Measurements from ENCODE around the gene NCK2.
"Not testable (repeated sequence)": the region's sequence is repeated elsewhere in the genome, so short reads cannot be mapped to it uniquely, and the experiment has no call there.

The NCK2 gene

DNA sequence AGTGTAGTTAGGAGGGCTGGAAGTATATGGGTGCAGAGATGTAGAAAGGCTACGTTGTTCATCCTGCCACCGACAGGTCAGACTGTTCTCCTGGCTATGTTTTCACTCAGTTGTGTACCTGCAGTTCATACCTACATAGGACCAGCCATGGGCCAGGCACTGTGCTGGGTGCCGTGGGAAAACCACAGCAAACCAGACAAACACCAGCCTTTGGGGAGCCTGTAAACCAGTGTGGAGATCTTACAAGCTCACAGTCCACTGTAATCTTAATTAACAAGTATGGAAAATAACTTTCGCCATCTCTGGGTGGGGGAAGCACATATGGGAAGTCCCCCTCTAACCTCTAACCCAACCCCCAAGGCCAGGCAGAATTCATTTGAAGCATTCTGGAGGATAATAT, 12.7 kb downstream of the NCK2 start:
- Mint-ChIP-seq H3K9me3 (ENCODE audit: low read depth) (no peaks in the 10 kb centered on the region), H3K4me1 (ENCODE audit: low read depth) (peaks cover 96% of the 10 kb centered on the region), H3K27ac (peak overlapping the region; percentile 99), H3K36me3 (peaks cover 16% of the 10 kb centered on the region), H3K27me3 (no peaks in the 10 kb centered on the region), H3K4me3 (peak overlapping the region; percentile 65)

DNA sequence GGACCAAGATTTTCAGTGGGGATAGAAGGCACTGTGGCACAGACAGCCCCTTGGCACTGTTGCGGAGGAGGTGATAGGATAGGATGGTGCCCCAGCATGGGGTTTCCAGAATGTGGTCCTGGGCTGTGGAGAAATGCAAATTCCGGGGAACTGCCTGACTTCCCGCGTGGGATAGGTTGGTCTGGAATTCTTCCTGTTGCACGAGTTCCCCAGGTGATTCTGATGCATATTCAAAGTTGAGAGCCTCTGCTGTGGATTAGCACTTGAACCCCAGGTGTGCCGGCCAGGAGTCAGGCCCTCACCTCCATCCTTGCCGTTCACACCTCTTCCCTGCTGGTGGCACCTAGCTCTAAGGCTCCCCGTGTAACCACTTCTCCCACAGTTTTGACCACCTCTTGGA, 15.5 kb downstream of the NCK2 start:
- H3K27me3 Mint-ChIP-seq = no peaks in the 10 kb centered on the region
- no peaks in the 10 kb centered on the region for H3K9me3 Mint-ChIP-seq (ENCODE audit: low read depth)
- peak overlapping the region; percentile 63 for H3K4me3 Mint-ChIP-seq
- H3K36me3 Mint-ChIP-seq = peaks cover 11% of the 10 kb centered on the region
- peaks cover 95% of the 10 kb centered on the region for H3K4me1 Mint-ChIP-seq (ENCODE audit: low read depth)
- peak overlapping the region; percentile 94 for H3K27ac Mint-ChIP-seq

DNA sequence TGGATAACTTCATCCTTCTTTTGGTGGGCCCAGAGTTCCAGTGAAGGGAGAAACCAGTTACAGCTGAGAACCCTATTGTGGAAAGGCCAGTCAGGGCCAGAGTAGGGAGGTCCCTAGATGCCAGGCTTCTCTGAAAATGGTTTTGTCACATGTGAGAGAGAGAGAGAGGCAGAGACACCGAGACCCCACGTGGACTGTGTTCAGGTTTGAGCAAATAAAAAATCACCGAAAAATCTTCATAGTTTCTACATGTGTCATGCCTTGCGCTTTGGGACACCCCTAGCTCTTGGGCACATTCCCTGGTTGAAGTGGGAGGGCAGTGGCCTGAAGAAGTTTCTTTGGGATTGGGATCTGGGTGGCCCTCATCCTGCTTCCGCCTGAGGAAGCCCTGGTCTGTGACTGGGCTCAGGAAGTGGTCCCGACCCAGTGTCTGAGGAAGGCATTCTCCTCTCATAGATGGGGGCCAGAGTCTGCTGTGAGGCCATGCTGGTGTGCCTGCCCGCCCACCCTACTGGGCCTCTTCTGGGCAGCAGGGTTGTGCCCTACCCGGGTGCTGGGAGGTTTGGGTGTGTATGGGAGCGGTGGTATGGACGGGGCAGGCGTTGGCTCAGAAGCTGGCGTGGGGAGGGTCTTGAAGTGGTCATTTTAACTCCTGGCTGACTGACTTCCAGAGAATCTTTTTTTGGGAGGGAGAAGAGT, 16.1 kb downstream of the NCK2 start:
- H3K4me3 Mint-ChIP-seq = peak overlapping the region; percentile 63
- peaks cover 11% of the 10 kb centered on the region for H3K36me3 Mint-ChIP-seq
- peaks cover 95% of the 10 kb centered on the region for H3K4me1 Mint-ChIP-seq (ENCODE audit: low read depth)
- no peaks in the 10 kb centered on the region for H3K9me3 Mint-ChIP-seq (ENCODE audit: low read depth)
- H3K27ac Mint-ChIP-seq = peak overlapping the region; percentile 94
- no peaks in the 10 kb centered on the region for H3K27me3 Mint-ChIP-seq

DNA sequence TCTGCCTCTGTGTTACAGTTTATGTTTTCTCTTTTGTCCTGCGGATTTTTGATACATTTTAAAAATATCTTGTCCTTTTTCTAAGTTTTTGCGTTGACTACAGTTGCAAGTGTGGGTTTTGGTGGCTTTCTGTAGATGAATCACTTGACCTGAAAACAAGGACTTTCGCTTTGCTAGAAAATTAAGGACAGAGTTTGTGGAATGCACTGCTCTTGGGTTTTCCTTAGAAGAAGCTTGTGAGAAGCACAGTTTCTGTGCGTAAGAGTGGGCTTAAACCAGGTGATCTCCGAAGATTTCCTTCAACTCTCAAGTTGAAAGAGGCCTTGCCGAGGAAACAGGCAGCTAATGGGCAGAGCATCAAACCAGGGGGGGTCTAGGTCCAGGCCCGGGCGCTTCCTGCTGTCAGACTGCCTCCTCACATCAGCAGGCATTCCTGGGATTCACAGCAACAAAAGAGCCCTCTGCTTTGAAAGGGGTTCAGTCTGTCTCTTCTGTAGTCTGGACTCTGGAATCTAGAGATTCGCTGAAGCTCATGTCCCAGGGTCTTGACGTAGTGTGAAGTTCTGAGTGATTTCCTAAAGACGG, 17.3 kb downstream of the NCK2 start:
- H3K27me3 Mint-ChIP-seq = no peaks in the 10 kb centered on the region
- peak overlapping the region; percentile 71 for H3K4me3 Mint-ChIP-seq
- peak overlapping the region; percentile 94 for H3K27ac Mint-ChIP-seq
- peaks cover 12% of the 10 kb centered on the region for H3K36me3 Mint-ChIP-seq
- no peaks in the 10 kb centered on the region for H3K9me3 Mint-ChIP-seq (ENCODE audit: low read depth)
- H3K4me1 Mint-ChIP-seq (ENCODE audit: low read depth) = peaks cover 95% of the 10 kb centered on the region

DNA sequence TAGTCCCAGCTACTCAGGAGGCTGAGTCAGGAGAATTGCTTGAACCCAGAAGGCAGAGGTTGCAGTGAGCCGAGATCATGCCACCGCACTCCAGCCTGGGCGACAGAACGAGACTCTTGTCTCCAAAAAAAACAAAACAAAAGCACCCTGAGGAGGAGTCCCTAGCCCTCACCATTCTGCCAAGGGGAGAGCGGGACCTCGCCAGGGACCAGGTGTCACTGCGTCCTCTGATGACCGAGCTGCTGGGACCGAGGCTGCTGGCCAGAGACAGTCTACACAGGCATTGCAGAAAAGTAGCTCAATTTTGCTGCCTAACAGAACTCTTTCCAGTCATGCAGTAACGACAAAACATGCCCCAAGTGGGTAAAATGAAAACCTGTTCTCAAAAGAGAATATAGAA, 18.4 kb downstream of the NCK2 start:
- peaks cover 22% of the 10 kb centered on the region for H3K36me3 Mint-ChIP-seq

DNA sequence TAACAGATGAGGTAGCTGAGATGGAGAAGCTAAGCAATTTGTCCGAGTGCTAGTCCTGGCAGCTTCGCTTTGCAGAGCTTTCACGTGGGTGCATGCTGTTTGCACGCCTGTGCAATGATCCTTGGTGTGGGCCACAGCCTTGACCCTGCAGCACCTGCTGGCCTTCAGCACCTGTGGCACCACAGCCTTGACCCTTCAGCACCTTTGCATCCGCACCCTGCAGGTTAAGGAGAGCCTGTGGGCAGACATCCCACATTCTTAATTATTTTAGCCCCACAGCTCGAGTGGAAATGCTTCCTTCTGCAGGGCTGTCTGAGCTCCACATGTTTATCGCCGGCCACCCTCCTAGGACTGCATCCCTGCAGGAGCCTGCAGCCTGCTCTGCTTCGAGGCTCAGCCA, 19.3 kb downstream of the NCK2 start:
- H3K4me1 Mint-ChIP-seq (ENCODE audit: low read depth) = peaks cover 97% of the 10 kb centered on the region

More for the DNA sequence above, 18.4 kb downstream of the NCK2 start:
- Mint-ChIP-seq H3K4me3 (no peak overlapping the region), H3K27me3 (no peaks in the 10 kb centered on the region), H3K27ac (peak overlapping the region; percentile 94), H3K9me3 (ENCODE audit: low read depth) (no peaks in the 10 kb centered on the region), H3K4me1 (ENCODE audit: low read depth) (peaks cover 95% of the 10 kb centered on the region)

DNA sequence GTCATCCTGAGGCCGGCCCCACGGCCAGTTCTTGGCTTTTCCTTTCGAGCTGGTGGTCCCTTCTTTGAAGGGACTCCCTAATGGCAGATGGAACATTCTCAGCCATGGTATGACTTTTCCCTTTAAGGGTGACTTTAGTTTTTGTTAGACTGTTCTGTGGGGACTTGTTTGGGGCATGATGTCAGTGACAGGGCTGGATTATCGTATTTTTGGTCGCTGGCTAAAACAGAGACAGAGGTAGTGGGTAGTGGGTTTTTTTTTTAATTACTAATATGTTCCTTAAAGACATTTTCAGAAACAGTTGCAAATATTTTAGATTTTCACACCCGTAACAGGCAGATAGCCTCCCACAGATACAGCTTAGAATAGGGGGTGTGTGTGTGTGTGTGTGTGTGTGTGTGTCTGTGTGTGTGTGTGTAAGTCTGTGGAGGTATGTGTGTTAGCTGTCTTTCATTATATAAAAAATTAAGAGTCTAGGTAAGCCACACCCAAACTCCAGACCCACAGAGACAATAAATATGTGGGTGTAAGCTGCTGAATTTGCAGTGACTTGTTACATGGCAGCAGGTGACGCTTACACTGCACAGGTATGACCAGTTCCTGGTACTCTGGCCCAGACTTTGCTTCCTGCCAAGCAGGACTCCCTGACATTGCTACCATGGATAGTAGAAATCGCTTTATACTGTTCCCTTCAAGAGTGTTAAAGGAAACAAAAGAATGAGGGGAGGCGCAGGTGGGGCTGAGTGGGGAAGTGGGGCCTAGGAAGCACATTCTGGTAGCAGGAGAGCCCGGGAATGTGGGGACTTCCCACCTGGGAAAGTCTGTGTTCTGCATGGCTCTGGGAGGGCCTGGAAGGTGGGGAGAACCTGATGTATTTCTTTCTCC, 20.9 kb downstream of the NCK2 start:
- Mint-ChIP-seq H3K27me3 (no peaks in the 10 kb centered on the region), H3K9me3 (ENCODE audit: low read depth) (no peaks in the 10 kb centered on the region), H3K4me1 (ENCODE audit: low read depth) (peaks cover 98% of the 10 kb centered on the region), H3K27ac (peak overlapping the region; percentile 95), H3K36me3 (peaks cover 14% of the 10 kb centered on the region), H3K4me3 (peak overlapping the region; percentile 46)

More for the DNA sequence above, 19.3 kb downstream of the NCK2 start:
- H3K9me3 Mint-ChIP-seq (ENCODE audit: low read depth) = no peaks in the 10 kb centered on the region
- H3K27me3 Mint-ChIP-seq = no peaks in the 10 kb centered on the region
- peaks cover 18% of the 10 kb centered on the region for H3K36me3 Mint-ChIP-seq
- H3K27ac Mint-ChIP-seq = peak overlapping the region; percentile 95
- peak overlapping the region; percentile 40 for H3K4me3 Mint-ChIP-seq

DNA sequence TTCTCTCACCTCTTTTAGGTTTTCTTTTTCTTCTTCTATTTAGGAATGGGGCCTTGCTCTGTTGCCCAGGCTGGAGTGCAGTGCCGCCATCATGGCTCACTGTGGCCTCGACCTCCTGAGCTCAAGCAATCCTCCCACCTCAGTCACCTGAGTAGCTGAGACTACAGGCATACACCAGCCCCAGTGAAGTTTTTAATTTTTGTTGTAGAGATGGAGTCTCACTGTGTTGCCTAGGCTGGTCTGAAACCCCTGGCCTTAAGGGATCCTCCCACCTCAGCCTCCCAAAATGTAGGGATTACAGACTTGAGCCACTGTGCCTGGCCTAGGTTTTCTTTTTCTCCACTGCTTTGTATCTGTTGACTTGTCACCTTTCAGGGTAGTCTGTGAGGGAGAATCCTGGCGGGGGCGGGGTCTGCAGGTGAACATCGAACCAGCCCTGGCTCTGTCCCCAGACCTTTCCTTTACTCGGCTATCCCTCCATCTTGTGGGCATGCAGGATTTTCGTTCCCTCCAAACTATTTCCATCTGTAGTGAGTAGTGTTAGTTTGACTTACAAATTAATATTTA, 21.7 kb downstream of the NCK2 start:
- H3K4me1 Mint-ChIP-seq (ENCODE audit: low read depth) = peaks cover 95% of the 10 kb centered on the region
- no peaks in the 10 kb centered on the region for H3K27me3 Mint-ChIP-seq
- no peaks in the 10 kb centered on the region for H3K9me3 Mint-ChIP-seq (ENCODE audit: low read depth)
- H3K4me3 Mint-ChIP-seq = peak overlapping the region; percentile 23
- H3K27ac Mint-ChIP-seq = peak overlapping the region; percentile 95
- H3K36me3 Mint-ChIP-seq = peaks cover 14% of the 10 kb centered on the region

DNA sequence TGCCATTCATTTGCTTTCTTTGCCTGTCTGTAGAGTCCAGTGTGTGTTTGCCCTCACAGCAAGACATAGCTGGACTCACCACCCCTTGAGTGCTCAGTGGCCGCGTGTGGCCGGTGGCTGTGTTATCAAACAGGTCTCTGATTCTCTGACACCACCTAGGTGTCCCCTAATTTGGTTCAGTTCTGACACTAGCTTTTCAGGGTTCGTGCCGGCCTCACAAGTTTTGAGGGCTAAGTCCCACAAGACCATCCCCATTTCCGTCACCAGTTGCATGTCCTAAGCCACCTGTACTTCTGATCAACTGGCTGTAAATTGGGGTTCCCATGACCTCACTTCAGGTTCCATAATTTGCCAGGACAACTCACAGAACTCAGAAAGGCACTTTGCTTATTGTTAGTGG, 23.5 kb downstream of the NCK2 start:
- Mint-ChIP-seq H3K9me3 (ENCODE audit: low read depth) (no peaks in the 10 kb centered on the region), H3K4me1 (ENCODE audit: low read depth) (peaks cover 95% of the 10 kb centered on the region), H3K27me3 (no peaks in the 10 kb centered on the region), H3K36me3 (peaks cover 14% of the 10 kb centered on the region), H3K4me3 (peak overlapping the region; percentile 35), H3K27ac (peak overlapping the region; percentile 95)

DNA sequence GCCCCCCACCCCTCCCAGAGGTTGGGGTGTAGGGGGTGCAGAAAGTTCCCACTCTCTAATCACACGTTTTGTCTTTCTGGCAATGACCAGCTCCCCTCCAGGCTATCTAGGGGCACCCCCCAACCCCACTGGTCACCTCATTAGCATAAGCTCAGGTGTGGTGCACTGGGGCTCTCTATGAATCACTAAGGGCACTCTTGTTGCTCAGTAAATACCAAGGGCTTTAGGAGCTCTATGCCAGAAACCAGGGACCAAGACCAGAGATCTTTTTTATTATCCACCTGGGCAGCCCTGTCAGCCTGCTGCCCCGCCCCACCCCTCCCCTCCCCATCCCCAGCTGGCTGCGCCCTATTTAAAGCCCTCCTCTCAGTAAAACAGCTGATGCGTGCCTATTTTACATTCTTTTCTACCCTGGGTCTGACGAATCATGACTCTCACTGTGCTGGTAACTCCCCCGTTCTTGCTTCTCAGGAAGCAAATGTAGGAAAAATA, 24.3 kb downstream of the NCK2 start:
- H3K36me3 Mint-ChIP-seq = peaks cover 17% of the 10 kb centered on the region
- peak overlapping the region; percentile 51 for H3K4me3 Mint-ChIP-seq
- H3K27ac Mint-ChIP-seq = peak overlapping the region; percentile 95
- H3K27me3 Mint-ChIP-seq = no peaks in the 10 kb centered on the region
- peaks cover 96% of the 10 kb centered on the region for H3K4me1 Mint-ChIP-seq (ENCODE audit: low read depth)
- no peaks in the 10 kb centered on the region for H3K9me3 Mint-ChIP-seq (ENCODE audit: low read depth)

DNA sequence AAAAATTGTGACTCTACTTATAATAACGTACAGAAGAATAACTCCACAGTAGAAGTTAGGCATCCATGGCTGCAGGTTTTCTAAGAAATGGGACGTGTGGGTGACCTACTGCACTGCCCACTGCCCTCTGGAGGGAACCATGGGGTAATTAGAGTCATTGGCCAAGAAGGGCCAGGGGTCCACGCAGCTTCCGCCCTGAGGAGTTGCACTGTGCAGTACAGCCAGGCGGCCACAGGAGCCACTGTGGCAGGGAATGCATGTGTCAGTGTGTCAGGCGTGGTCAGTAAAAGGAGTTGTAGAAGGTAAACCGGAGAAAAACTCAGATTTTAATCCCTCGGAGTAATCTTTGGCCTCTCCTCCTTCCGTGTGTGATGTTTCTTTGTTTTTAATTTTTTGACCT, 24.8 kb downstream of the NCK2 start:
- Mint-ChIP-seq H3K36me3 (peaks cover 17% of the 10 kb centered on the region), H3K4me3 (peak overlapping the region; percentile 51), H3K27me3 (no peaks in the 10 kb centered on the region), H3K27ac (peak overlapping the region; percentile 95), H3K4me1 (ENCODE audit: low read depth) (peaks cover 96% of the 10 kb centered on the region), H3K9me3 (ENCODE audit: low read depth) (no peaks in the 10 kb centered on the region)

DNA sequence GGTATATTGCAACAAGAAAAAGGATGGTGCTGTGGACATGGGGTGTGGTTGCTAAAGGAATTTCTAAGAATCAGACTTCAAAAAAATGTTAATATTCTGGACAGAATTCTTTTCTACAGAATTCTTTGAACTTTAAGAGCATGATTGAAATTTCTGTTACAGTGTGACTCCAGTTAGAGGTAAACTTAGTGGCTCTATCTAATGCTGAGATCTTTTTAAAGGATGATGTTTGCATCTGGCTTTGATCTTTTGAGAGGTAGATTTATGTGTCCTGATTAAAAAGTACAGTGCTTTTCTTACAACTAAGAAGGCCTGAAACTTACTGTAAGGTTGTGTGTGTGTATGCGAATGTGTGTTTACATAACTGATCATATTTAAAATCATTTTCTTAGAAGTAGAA, 25.4 kb downstream of the NCK2 start:
- Mint-ChIP-seq H3K27me3 (no peaks in the 10 kb centered on the region), H3K27ac (peak overlapping the region; percentile 95), H3K36me3 (peaks cover 17% of the 10 kb centered on the region), H3K9me3 (ENCODE audit: low read depth) (no peaks in the 10 kb centered on the region), H3K4me1 (ENCODE audit: low read depth) (peaks cover 95% of the 10 kb centered on the region), H3K4me3 (peak overlapping the region; percentile 51)

DNA sequence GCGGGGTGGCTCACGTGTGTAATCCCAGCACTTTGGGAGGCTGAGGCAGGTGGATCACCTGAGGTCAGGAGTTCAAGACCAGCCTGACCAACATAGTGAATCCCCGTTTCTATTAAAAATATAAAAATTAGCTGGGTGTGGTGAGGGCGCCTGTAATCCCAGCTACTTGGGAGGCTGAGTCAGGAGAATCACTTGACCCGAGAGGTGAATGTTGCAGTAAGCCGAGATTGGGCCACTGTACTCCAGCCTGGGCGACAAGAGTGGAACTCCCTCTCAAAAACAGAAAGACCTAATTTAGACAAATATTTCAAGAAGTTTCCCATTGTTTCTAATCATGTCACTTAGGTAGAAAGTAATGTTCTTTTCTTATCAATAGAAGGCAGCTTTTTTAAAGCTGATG, 26.6 kb downstream of the NCK2 start:
- Mint-ChIP-seq H3K36me3 (peaks cover 17% of the 10 kb centered on the region), H3K4me1 (ENCODE audit: low read depth) (peaks cover 95% of the 10 kb centered on the region), H3K27ac (peak overlapping the region; percentile 95)
- not testable (repeated sequence) for H3K27me3 Mint-ChIP-seq; H3K4me3 Mint-ChIP-seq; H3K9me3 Mint-ChIP-seq (ENCODE audit: low read depth)

DNA sequence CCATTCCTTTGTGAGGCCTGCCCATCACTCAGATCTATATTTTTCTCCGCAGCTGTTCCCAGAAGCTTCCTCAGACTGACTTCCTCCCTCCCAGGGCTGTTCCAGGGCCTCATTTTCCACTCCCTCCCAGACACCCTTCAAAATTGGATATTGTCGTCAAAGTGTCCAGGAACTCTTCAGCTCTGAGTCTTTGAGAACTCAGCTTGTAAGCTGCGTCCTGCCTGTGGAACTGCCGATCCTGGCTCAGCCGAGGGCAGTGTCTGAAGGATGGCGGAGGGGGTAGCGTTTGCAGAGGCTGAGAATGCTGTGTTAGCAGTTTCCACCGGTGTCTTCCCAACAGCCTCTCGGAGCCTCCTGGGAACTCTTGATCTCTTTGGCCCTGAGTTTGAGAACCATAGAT, 27.1 kb downstream of the NCK2 start:
- peaks cover 17% of the 10 kb centered on the region for H3K36me3 Mint-ChIP-seq
- H3K27ac Mint-ChIP-seq = peak overlapping the region; percentile 95
- H3K27me3 Mint-ChIP-seq = no peaks in the 10 kb centered on the region
- no peaks in the 10 kb centered on the region for H3K9me3 Mint-ChIP-seq (ENCODE audit: low read depth)
- H3K4me1 Mint-ChIP-seq (ENCODE audit: low read depth) = peaks cover 95% of the 10 kb centered on the region
- H3K4me3 Mint-ChIP-seq = no peak overlapping the region

DNA sequence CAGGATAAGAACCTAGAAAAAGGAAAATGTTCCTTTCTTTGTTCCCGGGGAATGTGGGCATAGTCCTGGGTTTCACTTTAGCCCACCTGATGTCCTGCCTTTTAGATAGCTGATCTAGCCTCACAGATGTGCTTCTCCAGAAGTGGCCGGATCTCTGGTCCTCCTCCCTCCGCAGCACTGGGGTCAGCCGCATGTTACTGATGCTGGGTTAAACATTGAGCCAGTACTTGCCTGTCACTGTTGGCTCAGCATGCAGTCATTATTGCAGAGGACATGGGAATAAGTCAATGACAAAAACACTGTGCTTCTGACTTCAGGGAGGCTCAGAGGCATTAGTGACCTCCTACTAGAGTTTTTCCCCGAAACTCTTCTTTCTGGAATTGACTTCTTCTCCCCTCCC, 27.6 kb downstream of the NCK2 start:
- Mint-ChIP-seq H3K36me3 (peaks cover 12% of the 10 kb centered on the region), H3K27me3 (no peaks in the 10 kb centered on the region), H3K9me3 (ENCODE audit: low read depth) (no peaks in the 10 kb centered on the region), H3K27ac (peak overlapping the region; percentile 95), H3K4me3 (peak overlapping the region; percentile 30), H3K4me1 (ENCODE audit: low read depth) (peaks cover 95% of the 10 kb centered on the region)
